WERI-Rb-1 (cell line): ENCODE measurements around the gene MAP2K6.

Source experiments
- DNase-seq: peaks from one replicate; pipeline ENCODE4 v3.0.0-alpha.2; 2020
- H3K27ac ChIP-seq: fragments of 250-450 bp; sonication (Bioruptor Pico); 2 replicates; pipeline ENCODE4 v1.5.1; 2020; ENCODE audit warnings: mild to moderate bottlenecking, moderate library complexity
- H3K27me3 ChIP-seq: fragments of 250-450 bp; sonication (Bioruptor Pico); 2 replicates; pipeline ENCODE4 v1.5.1; 2021; ENCODE audit warnings: mild to moderate bottlenecking, low read depth, moderate library complexity; ENCODE audit not compliant: insufficient read depth, severe bottlenecking
- H3K36me3 ChIP-seq: fragments of 250-450 bp; sonication (Bioruptor Pico); 2 replicates; pipeline ENCODE4 v1.5.1; 2020; ENCODE audit warnings: mild to moderate bottlenecking, moderate library complexity
- H3K4me3 ChIP-seq: 2 replicates; pipeline ENCODE4 v1.5.1; 2011; ENCODE audit warnings: low read depth, mild to moderate bottlenecking, control low read depth, low read length
- H3K9me3 ChIP-seq: fragments of 250-450 bp; sonication (Bioruptor Pico); 2 replicates; pipeline ENCODE4 v1.5.1; 2021; ENCODE audit warnings: mild to moderate bottlenecking, moderate library complexity; ENCODE audit not compliant: severe bottlenecking
- TF ChIP-seq, protein P1 (sequence below): IDR thresholded peaks from 2 replicates; pipeline ENCODE4 v1.5.1; 2011; ENCODE audit warnings: low read depth, mild to moderate bottlenecking, control low read depth, inconsistent platforms, low read length

Gene MAP2K6

DNA sequence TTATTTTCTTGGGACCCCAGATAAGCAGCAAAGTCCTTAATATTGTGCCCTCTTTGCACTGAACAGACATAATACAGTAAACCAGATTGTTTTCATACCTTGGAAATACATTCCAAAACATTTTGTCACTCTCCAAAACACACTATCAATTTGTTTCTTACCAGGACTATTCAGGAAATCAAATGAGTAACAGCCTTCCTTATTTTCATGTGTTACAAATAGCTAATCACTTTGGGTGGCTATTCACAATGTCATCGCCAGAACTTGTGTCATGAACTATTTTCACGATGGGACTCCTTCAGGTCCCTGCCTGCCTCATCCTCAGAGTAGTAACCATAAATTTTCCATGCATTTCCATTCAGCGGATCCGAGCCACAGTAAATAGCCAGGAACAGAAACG is 104.5 kb downstream of the MAP2K6 start:
- no peaks in the 10 kb centered on the region for H3K9me3 ChIP-seq
- DNase-seq = no peak
- no peak overlapping the region for H3K4me3 ChIP-seq
- no peaks in the 10 kb centered on the region for H3K27me3 ChIP-seq
- TF ChIP-seq, protein P1, sequence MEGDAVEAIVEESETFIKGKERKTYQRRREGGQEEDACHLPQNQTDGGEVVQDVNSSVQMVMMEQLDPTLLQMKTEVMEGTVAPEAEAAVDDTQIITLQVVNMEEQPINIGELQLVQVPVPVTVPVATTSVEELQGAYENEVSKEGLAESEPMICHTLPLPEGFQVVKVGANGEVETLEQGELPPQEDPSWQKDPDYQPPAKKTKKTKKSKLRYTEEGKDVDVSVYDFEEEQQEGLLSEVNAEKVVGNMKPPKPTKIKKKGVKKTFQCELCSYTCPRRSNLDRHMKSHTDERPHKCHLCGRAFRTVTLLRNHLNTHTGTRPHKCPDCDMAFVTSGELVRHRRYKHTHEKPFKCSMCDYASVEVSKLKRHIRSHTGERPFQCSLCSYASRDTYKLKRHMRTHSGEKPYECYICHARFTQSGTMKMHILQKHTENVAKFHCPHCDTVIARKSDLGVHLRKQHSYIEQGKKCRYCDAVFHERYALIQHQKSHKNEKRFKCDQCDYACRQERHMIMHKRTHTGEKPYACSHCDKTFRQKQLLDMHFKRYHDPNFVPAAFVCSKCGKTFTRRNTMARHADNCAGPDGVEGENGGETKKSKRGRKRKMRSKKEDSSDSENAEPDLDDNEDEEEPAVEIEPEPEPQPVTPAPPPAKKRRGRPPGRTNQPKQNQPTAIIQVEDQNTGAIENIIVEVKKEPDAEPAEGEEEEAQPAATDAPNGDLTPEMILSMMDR = no peak
- H3K27ac ChIP-seq = no peak overlapping the region
- H3K36me3 ChIP-seq = no peaks in the 10 kb centered on the region

DNA sequence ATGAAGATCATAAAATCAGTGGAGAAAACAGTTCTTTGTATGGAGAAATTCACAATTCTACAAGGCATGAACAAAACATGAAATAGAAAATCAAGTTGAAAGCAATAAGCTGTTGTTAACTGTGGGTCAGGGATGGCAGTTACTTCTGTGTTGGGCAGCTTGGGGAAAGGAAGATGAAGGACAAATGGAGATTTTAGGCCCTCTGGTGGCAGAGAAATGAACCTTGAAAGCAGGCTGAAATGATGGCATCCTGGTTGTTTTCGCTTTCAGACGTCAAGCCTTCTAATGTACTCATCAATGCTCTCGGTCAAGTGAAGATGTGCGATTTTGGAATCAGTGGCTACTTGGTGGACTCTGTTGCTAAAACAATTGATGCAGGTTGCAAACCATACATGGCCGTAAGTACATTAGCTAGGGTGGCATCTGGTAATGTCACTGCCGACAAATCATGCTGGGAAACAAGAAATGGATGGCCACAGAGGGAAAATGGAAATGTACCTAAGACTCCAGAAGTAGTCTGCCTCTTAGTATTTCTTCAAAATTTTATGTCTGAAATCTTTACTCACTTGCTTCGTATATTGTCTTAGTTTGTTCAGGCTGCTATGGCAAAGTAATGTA is 108.9 kb downstream of the MAP2K6 start:
- H3K36me3 ChIP-seq = no peaks in the 10 kb centered on the region
- TF ChIP-seq, protein P1 = peak; percentile 91
- no peaks in the 10 kb centered on the region for H3K27me3 ChIP-seq
- no peak overlapping the region for H3K4me3 ChIP-seq
- no peaks in the 10 kb centered on the region for H3K9me3 ChIP-seq
- no peak overlapping the region for H3K27ac ChIP-seq
- peak; percentile 52 for DNase-seq

GRCh38 chr17:69524854-69525253 is 110.4 kb downstream of the MAP2K6 start:
- no peak overlapping the region for H3K4me3 ChIP-seq
- TF ChIP-seq, protein P1 = peak; percentile 40
- H3K9me3 ChIP-seq = no peaks in the 10 kb centered on the region
- peak; percentile 54 for DNase-seq
- H3K27ac ChIP-seq = no peak overlapping the region
- H3K36me3 ChIP-seq = no peaks in the 10 kb centered on the region
- no peaks in the 10 kb centered on the region for H3K27me3 ChIP-seq

DNA sequence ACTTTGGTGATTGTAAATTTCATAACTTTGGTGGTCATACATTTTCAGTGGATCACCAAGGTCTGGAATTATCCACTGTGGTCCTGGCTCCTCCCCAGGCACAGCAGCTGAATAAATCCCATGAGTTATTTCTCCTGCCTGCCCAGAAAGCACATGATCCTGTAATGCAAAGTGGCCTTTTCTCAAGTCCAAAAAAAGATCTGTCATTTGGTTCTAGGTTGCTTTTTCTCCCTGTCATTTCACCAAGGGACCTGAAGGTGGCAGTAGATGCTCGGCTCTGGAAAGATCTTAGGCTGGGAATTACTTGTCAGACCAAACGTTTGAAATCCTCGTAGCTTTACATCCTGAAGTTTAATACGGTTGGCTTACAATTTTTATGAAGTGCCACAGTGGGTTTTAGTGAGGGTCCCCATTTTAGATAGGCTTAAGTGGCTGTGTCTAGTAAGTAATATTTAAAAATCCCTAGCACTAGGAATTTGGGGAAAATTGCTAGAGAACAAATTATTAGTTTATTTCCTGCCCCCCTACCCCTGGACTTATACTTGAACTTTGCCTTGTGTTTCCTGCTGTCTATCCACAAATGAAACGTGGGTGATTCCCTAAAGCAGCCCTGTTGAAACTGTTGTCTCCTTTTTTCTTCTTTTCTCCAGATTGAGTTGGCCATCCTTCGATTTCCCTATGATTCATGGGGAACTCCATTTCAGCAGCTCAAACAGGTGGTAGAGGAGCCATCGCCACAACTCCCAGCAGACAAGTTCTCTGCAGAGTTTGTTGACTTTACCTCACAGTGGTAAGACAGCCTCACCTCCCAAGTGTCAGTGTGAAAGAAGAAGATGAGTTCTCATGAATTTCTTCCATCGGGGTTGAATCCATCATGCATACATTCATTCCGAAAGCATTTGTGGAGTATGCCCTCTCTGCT is 111.7 kb downstream of the MAP2K6 start:
- Histone ChIP-seq H3K27me3 (no peaks in the 10 kb centered on the region), H3K9me3 (no peaks in the 10 kb centered on the region), H3K36me3 (no peaks in the 10 kb centered on the region), H3K27ac (no peak overlapping the region), H3K4me3 (no peak overlapping the region)
- TF ChIP-seq, protein P1 = peak; percentile 84
- DNase-seq = peak; percentile 66

- no peaks in the 10 kb centered on the region for H3K9me3 ChIP-seq
- no peak for DNase-seq
- H3K27me3 ChIP-seq = no peaks in the 10 kb centered on the region
- no peaks in the 10 kb centered on the region; the same call in 1 of the 2 replicates for H3K36me3 ChIP-seq
- no peak overlapping the region for H3K27ac ChIP-seq
- H3K4me3 ChIP-seq = no peak overlapping the region
- TF ChIP-seq, protein P1 = no peak
These were observed 113.5 kb downstream of the MAP2K6 start for GRCh38 chr17:69528035-69528434.
